Liver (tissue), 9 donors: Measurements from ENCODE around the gene ACTRT2. TPM values are rescaled to one million over a fixed set of nuclear protein-coding genes. Genes with fewer than 3 reads are reported as not detected.

Source experiments
- DNase-seq: peaks from one replicate; pipeline ENCODE4 v3.0.0-alpha.2; 2017; ENCODE audit warnings: low spot score
- H3K27ac ChIP-seq, 2 donors: one replicate each; pipeline ENCODE4 v1.7.0; 2013; ENCODE audit warnings: inconsistent platforms in 2 of 2, low read length in 2 of 2, control low read depth in 1 of 2, low read depth in 1 of 2, mild to moderate bottlenecking in 1 of 2
- H3K27me3 ChIP-seq, 4 donors: one replicate each; pipeline versions ENCODE4 v1.6.1 to v1.7.0; 2013; ENCODE audit warnings: low read length in 3 of 4, inconsistent platforms in 1 of 4, mild to moderate bottlenecking in 1 of 4, moderate library complexity in 1 of 4; ENCODE audit not compliant: control insufficient read depth in 4 of 4, insufficient read depth in 4 of 4
- H3K36me3 ChIP-seq, 4 donors: one replicate each; pipeline versions ENCODE4 v1.6.1 to v1.7.0; 2013; ENCODE audit warnings: low read length in 3 of 4, mild to moderate bottlenecking in 3 of 4, low read depth in 1 of 4, moderate library complexity in 1 of 4; ENCODE audit not compliant: control insufficient read depth in 4 of 4, insufficient read depth in 3 of 4
- H3K4me1 ChIP-seq, 4 donors: one replicate each; pipeline versions ENCODE4 v1.6.1 to v1.7.0; 2013; ENCODE audit warnings: low read length in 3 of 4, mild to moderate bottlenecking in 3 of 4, moderate library complexity in 1 of 4; ENCODE audit not compliant: control insufficient read depth in 4 of 4, insufficient read depth in 4 of 4
- H3K4me3 ChIP-seq, 3 donors: one replicate each; pipeline versions ENCODE4 v1.6.1 to v1.7.0; 2013; ENCODE audit warnings: low read length in 3 of 3, control low read depth in 1 of 3, low read depth in 1 of 3, mild to moderate bottlenecking in 1 of 3
- H3K9ac ChIP-seq, 2 donors: one replicate each; pipeline ENCODE4 v1.7.0; 2013; ENCODE audit warnings: low read length in 2 of 2, mild to moderate bottlenecking in 2 of 2, moderate library complexity in 2 of 2, control low read depth in 1 of 2, low read depth in 1 of 2
- H3K9me3 ChIP-seq, 4 donors: one replicate each; pipeline versions ENCODE4 v1.6.1 to v1.7.0; 2013; ENCODE audit warnings: low read length in 3 of 4; ENCODE audit not compliant: control insufficient read depth in 4 of 4
- ATF3 ChIP-seq: IDR thresholded peaks from 2 replicates; pipeline ENCODE4 v1.6.1; 2016; ENCODE audit warnings: antibody characterized with exemption
- CTCF ChIP-seq: fragments of 150-350 bp; IDR thresholded peaks from 2 replicates; pipeline ENCODE4 v1.5.1; 2017; ENCODE audit warnings: improper control_type of control experiment, low read depth, low read length; ENCODE audit not compliant: missing input control
- EGR1 ChIP-seq, 2 donors: IDR thresholded peaks; 2 replicates each; pipeline ENCODE4 v1.6.1; 2016 to 2018; ENCODE audit warnings: antibody characterized with exemption in 2 of 2, low read depth in 2 of 2
- FOXA1 ChIP-seq: IDR thresholded peaks from 2 replicates; pipeline ENCODE4 v1.6.1; 2016; ENCODE audit warnings: antibody characterized with exemption
- FOXA2 ChIP-seq: IDR thresholded peaks from 2 replicates; pipeline ENCODE4 v1.6.1; 2016; ENCODE audit warnings: antibody characterized with exemption
- GABPA ChIP-seq, 2 donors: IDR thresholded peaks in 1 of 2; conservative IDR thresholded peaks in 1 of 2; 2 replicates each; pipeline ENCODE4 v1.6.1; 2016; ENCODE audit warnings: antibody characterized with exemption in 2 of 2, mild to moderate bottlenecking in 1 of 2, moderate library complexity in 1 of 2
- HNF4A ChIP-seq, 2 donors: conservative IDR thresholded peaks; 2 replicates each; pipeline ENCODE4 v1.6.1; 2016; ENCODE audit warnings: antibody characterized with exemption in 2 of 2, mild to moderate bottlenecking in 2 of 2
- HNF4G ChIP-seq: IDR thresholded peaks from 2 replicates; pipeline ENCODE4 v1.6.1; 2016; ENCODE audit warnings: antibody characterized with exemption
- JUND ChIP-seq, 2 donors: IDR thresholded peaks; 2 replicates each; pipeline ENCODE4 v1.6.1; 2016; ENCODE audit warnings: antibody characterized with exemption in 2 of 2
- MAX ChIP-seq: IDR thresholded peaks from 2 replicates; pipeline ENCODE4 v1.6.1; 2016; ENCODE audit warnings: antibody characterized with exemption
- NR2F2 ChIP-seq: IDR thresholded peaks from 2 replicates; pipeline ENCODE4 v1.6.1; 2016; ENCODE audit warnings: antibody characterized with exemption
- RAD21 ChIP-seq, 2 donors: IDR thresholded peaks; 2 replicates each; pipeline ENCODE4 v1.6.1; 2016; ENCODE audit warnings: antibody characterized with exemption in 2 of 2, mild to moderate bottlenecking in 2 of 2
- REST ChIP-seq: IDR thresholded peaks from 2 replicates; pipeline ENCODE4 v1.6.1; 2016; ENCODE audit warnings: antibody characterized with exemption, mild to moderate bottlenecking
- RXRA ChIP-seq, 2 donors: IDR thresholded peaks; 2 replicates each; pipeline ENCODE4 v1.6.1; 2017 to 2018; ENCODE audit warnings: antibody characterized with exemption in 2 of 2, mild to moderate bottlenecking in 1 of 2
- SP1 ChIP-seq: IDR thresholded peaks from 2 replicates; pipeline ENCODE4 v1.6.1; 2018; ENCODE audit warnings: antibody characterized with exemption, mild to moderate bottlenecking
- TAF1 ChIP-seq: conservative IDR thresholded peaks from 2 replicates; pipeline ENCODE4 v1.6.1; 2016; ENCODE audit warnings: antibody characterized with exemption, mild to moderate bottlenecking
- YY1 ChIP-seq: IDR thresholded peaks from 2 replicates; pipeline ENCODE4 v1.6.1; 2016; ENCODE audit warnings: antibody characterized with exemption, mild to moderate bottlenecking
- ZBTB33 ChIP-seq: IDR thresholded peaks from 2 replicates; pipeline ENCODE4 v1.6.1; 2016; ENCODE audit warnings: antibody characterized with exemption
- WGBS: extraction: QIAGEN DNeasy Blood & Tissue Kit; methylation state at CpG from one replicate; pipeline ENCODE4 v1.1.7; 2013; 5-methylcytosine and 5-hydroxymethylcytosine counted together
- polyA plus RNA-seq, 2 donors: library from polyadenylated mRNA; stranded (reverse) in 1 of 2; unstranded in 1 of 2; fragments of 200-250 nt in 1 of 2; fragments of >200 nt in 1 of 2; fragmentation: Nextera tagmentation in 1 of 2; extraction: Ambion mirVana in 1 of 2; gene quantifications; one replicate each; pipeline versions ENCODE4 v1.2.1 to v1.2.3, GENCODE V29; 2013 to 2015
- total RNA-seq, 2 donors: library from RNA; depleted of rRNA; stranded (reverse); fragments of >200 nt; gene quantifications; one replicate each; pipeline ENCODE4 v1.2.3, GENCODE V29; 2014
- donor health status: healthy.
- donor health status: healthy.
- donor health status: healthy.
- donor health status: healthy.
- donor health status: healthy.

Gene ACTRT2
- total and polyA plus RNA-seq, 4 donors, result not detected

- WGBS, result 69% methylated on average over 19 of the region's 19 CpGs
- TF ChIP-seq HNF4G (no peak), MAX (no peak), CTCF (no peak), FOXA2 (no peak), TAF1 (no peak), YY1 (no peak), NR2F2 (no peak), GABPA (IDR thresholded peaks at IDR 0.05 in 1 of 2, conservative IDR thresholded peaks at IDR 0.05 in 1 of 2) (no peak), REST (no peak), RAD21 (IDR thresholded peaks at IDR 0.05) (no peak), RXRA (IDR thresholded peaks at IDR 0.05) (no peak), ZBTB33 (no peak), SP1 (no peak), ATF3 (no peak), HNF4A (conservative IDR thresholded peaks at IDR 0.05) (no peak), FOXA1 (no peak), JUND (IDR thresholded peaks at IDR 0.05) (no peak), EGR1 (IDR thresholded peaks at IDR 0.05; ENCODE audit: low read depth in 2 of 2) (no peak)
- DNase-seq, result no peak
- peaks cover 0 to 2% (median 0%) of the 10 kb centered on the region in 4 donors for H3K27me3 ChIP-seq
- no peaks in the 10 kb centered on the region for H3K36me3 ChIP-seq
- no peaks in the 10 kb centered on the region for H3K9me3 ChIP-seq
- H3K4me3 ChIP-seq, result no peak overlapping the region
- H3K4me1 ChIP-seq, result no peaks in the 10 kb centered on the region
- no peak overlapping the region for H3K27ac ChIP-seq
- no peak overlapping the region for H3K9ac ChIP-seq
Observed at GRCh38 chr1:2981981-2982614, 39.2 kb upstream of the ACTRT2 start.
